ENCODE measurements around the gene PLXNA2. TPM values are rescaled to one million over a fixed set of nuclear protein-coding genes. Genes with fewer than 3 reads are reported as not detected.

The PLXNA2 gene
- total and polyA plus RNA-seq, 2 donors (not counting 1 experiment from before 2014, with no cell fraction given): 0.31 to 1.2 TPM

GRCh38 chr1:208132287-208132882 lies 111.8 kb downstream of the PLXNA2 start:
- H2AFZ ChIP-seq (ENCODE audit: insufficient read depth, low read depth, low read length, poor library complexity, severe bottlenecking): peak overlapping the region; percentile 23

More at GRCh38 chr1:208132287-208132882, 111.8 kb downstream of the PLXNA2 start:
- 4% methylated on average over 2 of the region's 4 CpGs for WGBS (ENCODE audit: insufficient coverage)
- Histone ChIP-seq H3K4me3 (ENCODE audit: control extremely low read depth in 1 of 5, extremely low read depth in 1 of 5, insufficient read depth in 1 of 5, low read depth in 2 of 5, low read length in 4 of 5) (no peak overlapping the region), H3K36me3 (replicated peaks in 1 of 2; ENCODE audit: control extremely low read depth in 1 of 2, control insufficient read depth in 1 of 2, extremely low read depth in 1 of 2, insufficient read depth in 2 of 2, low read length in 1 of 2) (no peaks in the 10 kb centered on the region), H4K20me1 (ENCODE audit: control insufficient read depth, insufficient read depth, low read length, poor library complexity, severe bottlenecking) (no peaks in the 10 kb centered on the region), H3K9ac (ENCODE audit: low read length) (no peak overlapping the region), H3K27ac (ENCODE audit: low read length in 2 of 2) (no peak overlapping the region), H3K4me1 (ENCODE audit: control insufficient read depth in 2 of 2, insufficient read depth in 2 of 2, low read length in 2 of 2) (peaks cover 4 to 6% of the 10 kb centered on the region in 2 donors), H3K4me2 (replicated peaks; ENCODE audit: low read depth, low read length, poor library complexity, severe bottlenecking) (peak overlapping the region; percentile 25), H3K27me3 (replicated peaks in 1 of 4; ENCODE audit: control extremely low read depth in 1 of 4, control insufficient read depth in 3 of 4, insufficient read depth in 4 of 4, low read length in 3 of 4) (peaks cover 0 to 4% (median 0%) of the 10 kb centered on the region in 4 experiments), H3K9me3 (ENCODE audit: control extremely low read depth in 1 of 3, control insufficient read depth in 2 of 3, insufficient read depth in 1 of 3, low read length in 2 of 3) (no peaks in the 10 kb centered on the region), H3K79me2 (ENCODE audit: control insufficient read depth, insufficient read depth, low read length) (no peaks in the 10 kb centered on the region)
- TF ChIP-seq CTCF (IDR thresholded peaks at IDR 0.05): peak; percentile 71
- TF ChIP-seq EZH2 (IDR thresholded peaks at IDR 0.05; ENCODE audit: borderline replicate concordance, insufficient read depth, low read depth, low read length, poor library complexity, severe bottlenecking): no peak
- ChIA-PET CTCF (interaction anchor here (0.7 to 3.0 kb wide), 4 partner anchors 109 to 113 kb away, joined by 3 to 26 read pairs (median 3); no protein-coding TSS in a partner anchor), POLR2A (no interaction called here)
- DNase-seq: peak; percentile 48
- H3K4me3 Mint-ChIP-seq: no peak overlapping the region
- H3K9me3 Mint-ChIP-seq (ENCODE audit: insufficient read depth): no peaks in the 10 kb centered on the region
- intact Hi-C loops (cut with micrococcal nuclease): no loop called here
- no peak overlapping the region for H3K27ac Mint-ChIP-seq
- peaks cover 25% of the 10 kb centered on the region for H3K27me3 Mint-ChIP-seq
- peak; percentile 54 for ATAC-seq (ENCODE audit: low read depth)
- H3K4me1 Mint-ChIP-seq: peaks cover 8% of the 10 kb centered on the region
